AG04449 (cell line): ENCODE results near the gene PIP4K2B.

Experiments used
- CTCF ChIA-PET: fragments of 350-600 bp; formaldehyde crosslinking; extraction: SDS; loops from one replicate; lab custom pipeline; 2021; ENCODE audit warnings: antibody characterized with exemption; lab: Yijun Ruan, JAX
- POLR2A ChIA-PET: fragments of 400-600, 350-600 bp; formaldehyde crosslinking; extraction: SDS; loops from one replicate; lab custom pipeline; 2020; ENCODE audit warnings: antibody characterized with exemption, inconsistent platforms; lab: Yijun Ruan, JAX
- DNase-seq: peaks from one replicate; pipeline ENCODE4 v3.0.0-alpha.2; 2010; ENCODE audit warnings: low read depth, low spot score
- H3K4me3 ChIP-seq: 2 replicates; pipeline ENCODE4 v1.5.1; 2011; ENCODE audit warnings: low read depth, mild to moderate bottlenecking, control low read depth, low read length
- TF ChIP-seq, protein P1 (sequence below): IDR thresholded peaks from one replicate; pipeline ENCODE4 v1.5.1; 2011; ENCODE audit warnings: mild to moderate bottlenecking, moderate library complexity, low read length, control low read depth, inconsistent platforms; ENCODE audit not compliant: insufficient read depth; ENCODE audit errors: missing control alignments

Gene PIP4K2B

DNA sequence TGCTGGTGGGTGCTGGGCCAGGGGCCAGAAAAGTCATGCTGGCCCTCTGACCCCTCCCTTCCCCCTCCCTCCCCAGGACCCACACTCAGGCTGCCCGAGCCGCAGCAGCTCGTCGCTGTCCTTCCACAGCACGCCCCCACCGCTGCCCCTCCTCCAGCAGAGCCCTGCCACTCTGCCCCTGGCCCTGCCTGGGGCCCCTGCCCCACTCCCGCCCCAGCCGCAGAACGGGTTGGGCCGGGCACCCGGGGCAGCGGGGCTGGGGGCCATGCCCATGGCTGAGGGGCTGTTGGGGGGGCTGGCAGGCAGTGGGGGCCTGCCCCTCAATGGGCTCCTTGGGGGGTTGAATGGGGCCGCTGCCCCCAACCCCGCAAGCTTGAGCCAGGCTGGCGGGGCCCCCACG, 77.6 kb downstream of the PIP4K2B start:
- POLR2A ChIA-PET, result no interaction called here
- H3K4me3 ChIP-seq, result no peak overlapping the region
- TF ChIP-seq, protein P1, sequence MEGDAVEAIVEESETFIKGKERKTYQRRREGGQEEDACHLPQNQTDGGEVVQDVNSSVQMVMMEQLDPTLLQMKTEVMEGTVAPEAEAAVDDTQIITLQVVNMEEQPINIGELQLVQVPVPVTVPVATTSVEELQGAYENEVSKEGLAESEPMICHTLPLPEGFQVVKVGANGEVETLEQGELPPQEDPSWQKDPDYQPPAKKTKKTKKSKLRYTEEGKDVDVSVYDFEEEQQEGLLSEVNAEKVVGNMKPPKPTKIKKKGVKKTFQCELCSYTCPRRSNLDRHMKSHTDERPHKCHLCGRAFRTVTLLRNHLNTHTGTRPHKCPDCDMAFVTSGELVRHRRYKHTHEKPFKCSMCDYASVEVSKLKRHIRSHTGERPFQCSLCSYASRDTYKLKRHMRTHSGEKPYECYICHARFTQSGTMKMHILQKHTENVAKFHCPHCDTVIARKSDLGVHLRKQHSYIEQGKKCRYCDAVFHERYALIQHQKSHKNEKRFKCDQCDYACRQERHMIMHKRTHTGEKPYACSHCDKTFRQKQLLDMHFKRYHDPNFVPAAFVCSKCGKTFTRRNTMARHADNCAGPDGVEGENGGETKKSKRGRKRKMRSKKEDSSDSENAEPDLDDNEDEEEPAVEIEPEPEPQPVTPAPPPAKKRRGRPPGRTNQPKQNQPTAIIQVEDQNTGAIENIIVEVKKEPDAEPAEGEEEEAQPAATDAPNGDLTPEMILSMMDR, result no peak
- CTCF ChIA-PET, result interaction anchor here (1.7 to 2.2 kb wide), 2 partner anchors 9 kb away, joined by 4 to 11 read pairs; partner anchors contain the start of gene CISD3
- DNase-seq, result no peak

DNA sequence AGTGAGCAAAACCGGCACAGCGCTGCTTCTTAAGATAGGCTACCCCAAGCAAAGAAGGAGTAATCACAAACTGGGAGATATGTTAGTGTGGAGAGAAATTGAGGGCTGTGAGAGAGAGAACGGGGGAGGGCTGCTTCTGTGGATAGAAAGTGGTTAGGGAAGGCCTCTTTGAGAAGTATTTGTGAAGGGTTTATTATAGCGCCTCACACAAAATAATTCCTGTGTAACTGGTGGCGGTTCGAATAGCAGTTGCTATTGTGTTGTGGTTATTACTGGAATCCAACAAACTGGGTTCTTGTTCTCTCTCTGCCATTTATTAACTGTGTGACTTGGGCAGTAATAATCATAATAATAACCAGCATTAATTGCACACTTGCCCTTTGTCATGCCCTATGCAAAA, 78.4 kb downstream of the PIP4K2B start:
- ChIA-PET CTCF (interaction anchor here (1.7 to 3.5 kb wide), 4 partner anchors 7 to 10 kb away, joined by 4 to 23 read pairs (median 13); partner anchors contain the start of gene CISD3), POLR2A (no interaction called here)
- TF ChIP-seq, protein P1, result no peak
- DNase-seq, result no peak
- H3K4me3 ChIP-seq, result no peak overlapping the region

DNA sequence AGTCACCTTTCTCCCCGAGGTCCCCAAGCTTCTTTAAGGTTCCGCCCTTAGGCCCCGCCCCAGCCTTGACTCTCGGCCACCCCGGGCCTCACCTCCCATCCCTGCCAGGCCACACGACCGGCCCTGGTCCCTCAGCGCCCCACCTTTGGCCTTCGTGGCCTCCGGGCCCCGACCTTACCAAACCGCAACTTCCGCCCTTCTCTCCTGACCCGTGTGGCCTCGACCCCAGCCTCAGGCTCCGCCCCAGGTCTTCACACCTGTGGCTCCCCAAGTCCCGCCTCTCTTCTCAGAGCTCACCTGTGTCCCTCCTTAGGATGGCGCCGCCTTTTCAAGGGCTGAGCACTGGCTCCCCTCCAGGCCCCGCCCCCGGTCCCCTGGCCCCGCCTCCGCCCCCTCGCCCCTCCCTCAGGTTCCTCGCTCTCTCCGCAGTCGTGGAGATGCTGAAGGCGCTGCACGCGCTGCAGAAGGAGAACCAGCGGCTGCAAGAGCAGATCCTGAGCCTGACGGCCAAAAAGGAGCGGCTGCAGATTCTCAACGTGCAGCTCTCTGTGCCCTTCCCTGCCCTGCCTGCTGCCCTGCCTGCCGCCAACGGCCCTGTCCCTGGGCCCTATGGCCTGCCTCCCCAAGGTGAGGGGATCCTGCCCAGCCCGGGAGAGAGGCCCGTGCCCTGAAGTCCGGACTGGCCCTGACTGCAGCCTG, 79.3 kb downstream of the PIP4K2B start:
- POLR2A ChIA-PET, result no interaction called here
- no peak for DNase-seq
- TF ChIP-seq, protein P1, result no peak
- CTCF ChIA-PET, result interaction anchor here (2.9 to 3.5 kb wide), 2 partner anchors 8 to 11 kb away, joined by 15 to 23 read pairs; partner anchors contain the start of gene CISD3
- no peak overlapping the region for H3K4me3 ChIP-seq

DNA sequence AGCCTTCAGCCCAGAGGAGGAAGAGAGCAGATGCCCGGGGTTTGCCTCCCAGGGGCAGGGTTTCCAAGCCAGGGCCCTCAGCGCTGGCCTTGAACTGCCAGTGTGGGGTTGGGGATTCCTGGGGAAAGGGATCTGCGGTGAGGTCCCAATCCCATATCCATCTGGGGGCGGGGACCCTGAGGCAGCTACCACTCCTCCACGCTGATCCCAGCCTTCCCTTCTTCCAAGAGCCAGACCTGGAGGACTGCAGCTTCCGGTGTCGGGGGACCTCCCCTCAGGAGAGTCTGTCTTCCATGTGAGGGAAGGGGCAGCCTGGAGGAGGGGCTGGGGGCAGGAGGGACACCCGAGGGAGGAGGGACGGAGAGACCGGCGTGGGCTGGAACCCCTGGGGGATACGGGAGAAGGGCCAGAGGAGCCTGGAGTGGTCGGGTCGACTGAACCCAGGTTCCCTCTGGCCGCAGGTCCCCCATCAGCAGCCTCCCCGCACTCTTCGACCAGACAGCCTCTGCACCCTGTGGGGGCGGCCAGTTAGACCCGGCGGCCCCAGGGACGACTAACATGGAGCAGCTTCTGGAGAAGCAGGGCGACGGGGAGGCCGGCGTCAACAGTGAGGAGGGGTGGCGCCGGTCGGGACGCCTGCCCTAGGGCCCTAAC, 79.9 kb downstream of the PIP4K2B start:
- POLR2A ChIA-PET, result interaction anchor here (1.5 kb wide), 1 partner anchor 11 kb away, joined by 3 read pairs; no protein-coding TSS in a partner anchor
- no peak overlapping the region for H3K4me3 ChIP-seq
- TF ChIP-seq, protein P1, result no peak
- no peak for DNase-seq
- CTCF ChIA-PET, result interaction anchor here (1.8 to 3.5 kb wide), 4 partner anchors 9 to 42 kb away, joined by 6 to 23 read pairs (median 12); partner anchors contain the start of gene CISD3

DNA sequence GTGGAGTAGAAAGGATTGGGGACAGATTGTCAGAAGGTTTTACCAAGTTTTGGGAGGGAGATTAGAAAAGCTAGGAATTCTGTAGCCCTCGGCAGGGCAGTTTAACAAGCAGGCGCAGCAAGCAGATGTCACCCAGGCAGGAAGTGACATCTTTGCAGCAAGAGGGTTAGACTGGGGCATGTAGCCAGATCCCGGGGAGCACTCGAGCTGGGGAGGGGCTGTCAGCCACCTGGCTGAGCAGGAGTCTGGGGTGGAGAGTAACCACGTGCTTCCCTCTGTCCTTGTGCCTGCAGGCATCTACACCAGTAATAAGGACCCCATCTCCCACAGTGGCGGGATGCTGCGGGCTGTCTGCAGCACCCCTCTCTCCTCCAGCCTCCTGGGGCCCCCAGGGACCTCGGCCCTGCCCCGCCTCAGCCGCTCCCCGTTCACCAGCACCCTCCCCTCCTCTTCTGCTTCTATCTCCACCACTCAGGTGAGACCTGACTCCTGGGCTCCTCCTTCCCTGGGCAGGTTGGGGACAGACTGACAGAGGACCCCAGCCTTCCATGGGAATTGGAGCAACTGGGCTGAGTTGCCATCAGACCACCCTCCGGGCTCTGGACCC, 82.1 kb downstream of the PIP4K2B start:
- H3K4me3 ChIP-seq, result no peak overlapping the region
- ChIA-PET CTCF (interaction anchor here (0.8 to 4.3 kb wide), 5 partner anchors 11 to 40 kb away, joined by 3 to 23 read pairs (median 6); no protein-coding TSS in a partner anchor), POLR2A (no interaction called here)
- TF ChIP-seq, protein P1, result no peak
- no peak for DNase-seq
